Stimulated activated CD8-positive, alpha-beta memory T cell treated with anti-CD3 and anti-CD28 coated beads, Interleukin-7, amount 100 ng/mL, for 4 hours (primary cell): ENCODE results near the gene WDR59.
"Not testable (repeated sequence)": the region's sequence is repeated elsewhere in the genome, so short reads cannot be mapped to it uniquely, and the experiment has no call there.

Experiments used
- DNase-seq, 2 donors: peaks; one replicate each; pipeline ENCODE4 v3.0.0-alpha.2; 2020; ENCODE audit warnings: low read depth in 2 of 2

The WDR59 gene

GRCh38 chr16:74982256-74982655 lies 2.7 kb downstream of the WDR59 start:
- DNase-seq = no peak

- DNase-seq = no peak
Measured at GRCh38 chr16:74975591-74975990, 9.3 kb downstream of the WDR59 start.

GRCh38 chr16:74973304-74973703 lies 11.6 kb downstream of the WDR59 start:
- DNase-seq = no peak

GRCh38 chr16:74954763-74955162 lies 30.2 kb downstream of the WDR59 start:
- DNase-seq = no peak

GRCh38 chr16:74951681-74952080 lies 33.2 kb downstream of the WDR59 start:
- no peak for DNase-seq

- DNase-seq = no peak
Measured at GRCh38 chr16:74951206-74951605, 33.7 kb downstream of the WDR59 start.

- no peak for DNase-seq
Measured at GRCh38 chr16:74950511-74950910, 34.4 kb downstream of the WDR59 start.

GRCh38 chr16:74949309-74949708 lies 35.6 kb downstream of the WDR59 start:
- DNase-seq = no peak

- DNase-seq = no peak
Measured at GRCh38 chr16:74944466-74944865, 40.5 kb downstream of the WDR59 start.

- no peak for DNase-seq
Measured at GRCh38 chr16:74942977-74943918, 41.7 kb downstream of the WDR59 start.

GRCh38 chr16:74942566-74942965 lies 42.4 kb downstream of the WDR59 start:
- no peak for DNase-seq

GRCh38 chr16:74939688-74940087 lies 45.2 kb downstream of the WDR59 start:
- DNase-seq = no peak

GRCh38 chr16:74936902-74937560 lies 47.9 kb downstream of the WDR59 start:
- no peak for DNase-seq

- DNase-seq = no peak
Measured at GRCh38 chr16:74931445-74931844, 53.5 kb downstream of the WDR59 start.

- DNase-seq = no peak
Measured at GRCh38 chr16:74929636-74930035, 55.3 kb downstream of the WDR59 start.

GRCh38 chr16:74926805-74927204 lies 58.1 kb downstream of the WDR59 start:
- no peak for DNase-seq

- DNase-seq = no peak
Measured at GRCh38 chr16:74923766-74924460, 61.0 kb downstream of the WDR59 start.

- no peak for DNase-seq
Measured at GRCh38 chr16:74922150-74923138, 62.5 kb downstream of the WDR59 start.

- DNase-seq = no peak
Measured at GRCh38 chr16:74921051-74921450, 63.9 kb downstream of the WDR59 start.

- DNase-seq = no peak
Measured at GRCh38 chr16:74909665-74910064, 75.3 kb downstream of the WDR59 start.

GRCh38 chr16:74908759-74909158 lies 76.2 kb downstream of the WDR59 start:
- DNase-seq = not testable (repeated sequence)
